BLaER1 (cell line): Measurements from ENCODE around the gene GCH1.
"Not testable (repeated sequence)": the region's sequence is repeated elsewhere in the genome, so short reads cannot be mapped to it uniquely, and the experiment has no call there.

Experiments used
- H3K27ac ChIP-seq: shearing (Covaris generic); formaldehyde crosslinking; 2 replicates; pipeline ENCODE4 v1.8.1; 2022
- H3K27me3 ChIP-seq: shearing (Covaris generic); formaldehyde crosslinking; 2 replicates; pipeline ENCODE4 v1.8.1; 2022
- H3K36me3 ChIP-seq: shearing (Covaris generic); formaldehyde crosslinking; 2 replicates; pipeline ENCODE4 v1.8.1; 2022
- H3K4me1 ChIP-seq: shearing (Covaris generic); formaldehyde crosslinking; 2 replicates; pipeline ENCODE4 v1.8.1; 2022
- H3K4me2 ChIP-seq: shearing (Covaris generic); formaldehyde crosslinking; 2 replicates; pipeline ENCODE4 v1.8.1; 2022
- H3K4me3 ChIP-seq: shearing (Covaris generic); formaldehyde crosslinking; 2 replicates; pipeline ENCODE4 v1.8.1; 2022
- H3K9ac ChIP-seq: shearing (Covaris generic); formaldehyde crosslinking; 2 replicates; pipeline ENCODE4 v1.8.1; 2022
- H3K9me3 ChIP-seq: shearing (Covaris generic); formaldehyde crosslinking; 2 replicates; pipeline ENCODE4 v1.8.1; 2022
- H4K20me1 ChIP-seq: shearing (Covaris generic); formaldehyde crosslinking; 2 replicates; pipeline ENCODE4 v1.8.1; 2022
- Cebpa-rat ChIP-seq: shearing (Covaris generic); IDR thresholded peaks from 2 replicates; pipeline ENCODE4 v1.8.1; 2022

The GCH1 gene

DNA sequence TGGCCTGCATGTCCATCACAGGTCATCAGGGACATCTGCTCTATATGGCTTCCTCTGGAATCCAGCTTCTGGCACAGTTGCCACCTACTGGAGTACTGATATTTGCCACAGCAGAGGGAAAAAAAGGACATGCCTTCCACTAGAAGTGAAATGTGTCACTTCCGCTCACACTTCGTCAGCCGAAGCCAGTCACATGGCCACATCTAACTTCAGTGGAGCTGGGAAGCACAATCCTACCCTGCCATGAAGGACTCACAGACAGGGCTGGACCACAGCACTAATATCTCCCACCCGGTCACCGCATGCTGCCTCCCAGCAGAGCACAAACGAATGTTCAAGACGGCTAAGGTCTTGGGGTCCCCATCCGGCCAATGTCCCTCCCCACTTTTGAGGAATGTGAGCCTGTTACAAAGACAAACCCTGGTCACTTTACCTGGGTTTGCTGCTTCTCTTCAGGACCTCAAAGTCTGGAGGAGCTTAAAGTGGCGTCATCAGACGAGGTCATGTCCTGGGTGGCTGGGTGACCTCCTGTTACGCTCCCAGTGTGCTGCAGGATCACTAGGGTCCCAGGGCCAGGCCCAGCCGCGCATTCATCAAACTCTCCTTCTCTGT lies 98.6 kb downstream of the GCH1 start:
- Histone ChIP-seq H3K27ac (no peak overlapping the region), H3K9me3 (no peaks in the 10 kb centered on the region), H3K4me2 (peak overlapping the region; percentile 71; the same call in 1 of the 2 replicates), H3K36me3 (no peaks in the 10 kb centered on the region), H3K27me3 (no peaks in the 10 kb centered on the region), H3K4me3 (no peak overlapping the region), H4K20me1 (no peaks in the 10 kb centered on the region), H3K4me1 (peaks cover 23% of the 10 kb centered on the region), H3K9ac (no peak overlapping the region)
- TF ChIP-seq Cebpa-rat, result no peak

DNA sequence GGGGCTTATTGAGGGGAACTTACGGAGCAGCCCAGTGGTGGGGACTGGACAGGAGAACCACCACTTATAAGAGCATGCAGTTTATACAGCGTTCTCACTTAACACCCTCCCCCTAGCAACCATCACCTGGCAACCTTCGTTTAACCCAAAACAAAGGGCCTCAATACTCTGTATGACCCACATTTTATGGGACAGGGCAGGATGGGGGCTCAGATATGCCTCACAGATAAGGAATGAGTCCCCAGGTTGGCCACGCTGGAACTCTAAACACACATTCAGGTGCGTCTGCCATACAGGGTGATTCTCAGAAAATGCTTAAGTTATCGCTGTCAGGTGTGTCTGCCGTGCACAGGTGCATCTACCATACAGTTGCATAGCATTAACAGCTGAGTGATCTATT lies 99.2 kb downstream of the GCH1 start:
- no peak for TF ChIP-seq Cebpa-rat
- H3K4me3 ChIP-seq, result no peak overlapping the region
- no peaks in the 10 kb centered on the region for H4K20me1 ChIP-seq
- no peak overlapping the region for H3K4me2 ChIP-seq
- H3K36me3 ChIP-seq, result no peaks in the 10 kb centered on the region
- no peaks in the 10 kb centered on the region for H3K27me3 ChIP-seq
- H3K4me1 ChIP-seq, result peaks cover 23% of the 10 kb centered on the region
- H3K9me3 ChIP-seq, result no peaks in the 10 kb centered on the region
- no peak overlapping the region for H3K9ac ChIP-seq
- H3K27ac ChIP-seq, result no peak overlapping the region

DNA sequence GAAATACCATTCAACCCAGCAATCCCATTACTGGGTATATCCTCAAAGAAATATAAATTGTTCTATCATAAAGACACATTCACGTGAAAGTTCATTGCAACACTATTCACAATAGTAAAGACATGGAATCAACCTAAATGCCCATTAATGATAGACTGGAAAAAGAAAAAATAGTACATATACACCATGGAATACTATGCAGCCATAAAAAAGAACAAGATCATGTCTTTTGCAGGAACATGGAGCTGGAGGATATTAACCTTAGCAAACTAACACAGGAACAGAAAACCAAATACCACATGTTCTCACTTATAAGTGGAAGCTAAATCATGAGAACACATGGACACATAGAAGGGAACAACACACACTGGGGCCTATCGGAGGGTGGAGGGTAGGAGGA lies 101.1 kb downstream of the GCH1 start:
- not testable (repeated sequence) for H3K4me2 ChIP-seq, H3K27ac ChIP-seq, H3K4me3 ChIP-seq, H3K36me3 ChIP-seq, H4K20me1 ChIP-seq, H3K9me3 ChIP-seq, H3K9ac ChIP-seq, H3K27me3 ChIP-seq
- H3K4me1 ChIP-seq, result peaks cover 23% of the 10 kb centered on the region

DNA sequence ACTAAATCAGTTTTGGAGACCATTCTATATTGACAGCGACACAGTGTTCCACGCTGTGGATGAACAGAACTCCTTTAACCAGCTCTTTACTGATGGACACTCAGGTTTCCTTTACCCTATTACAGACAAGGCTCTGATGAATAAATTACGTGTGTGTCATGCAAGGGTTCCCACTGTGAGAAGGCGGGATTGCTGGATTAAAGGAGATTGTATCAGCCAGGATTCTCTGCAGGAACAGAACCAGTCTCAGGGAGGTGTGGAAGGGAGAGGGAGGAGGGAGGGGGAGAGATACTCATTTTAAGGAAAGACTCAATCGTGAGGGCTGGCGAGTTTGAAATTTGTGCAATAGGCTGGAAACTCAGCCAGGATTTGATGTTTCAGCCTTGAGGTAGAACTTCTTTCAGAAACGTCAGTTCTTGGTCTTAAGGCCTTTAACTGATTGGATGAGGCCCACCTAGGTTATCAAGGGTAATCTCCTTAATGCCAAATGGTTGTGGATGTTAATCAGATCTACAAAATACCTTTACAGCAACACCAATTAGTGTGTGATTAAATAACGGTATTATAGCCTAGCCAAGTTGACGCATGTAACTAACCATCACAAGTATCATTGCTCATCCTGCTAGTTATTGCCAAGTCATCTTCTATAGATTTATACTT lies 104.0 kb downstream of the GCH1 start:
- Histone ChIP-seq H3K4me3 (no peak overlapping the region), H3K4me1 (no peaks in the 10 kb centered on the region), H3K9me3 (0 out of 2 replicates have a peak, but pooled peaks cover 9% of the 10 kb centered on the region), H4K20me1 (no peaks in the 10 kb centered on the region), H3K36me3 (0 out of 2 replicates have a peak, but pooled peaks cover 7% of the 10 kb centered on the region), H3K4me2 (no peak overlapping the region), H3K9ac (no peak overlapping the region), H3K27ac (no peak overlapping the region), H3K27me3 (no peaks in the 10 kb centered on the region)
- TF ChIP-seq Cebpa-rat, result no peak

DNA sequence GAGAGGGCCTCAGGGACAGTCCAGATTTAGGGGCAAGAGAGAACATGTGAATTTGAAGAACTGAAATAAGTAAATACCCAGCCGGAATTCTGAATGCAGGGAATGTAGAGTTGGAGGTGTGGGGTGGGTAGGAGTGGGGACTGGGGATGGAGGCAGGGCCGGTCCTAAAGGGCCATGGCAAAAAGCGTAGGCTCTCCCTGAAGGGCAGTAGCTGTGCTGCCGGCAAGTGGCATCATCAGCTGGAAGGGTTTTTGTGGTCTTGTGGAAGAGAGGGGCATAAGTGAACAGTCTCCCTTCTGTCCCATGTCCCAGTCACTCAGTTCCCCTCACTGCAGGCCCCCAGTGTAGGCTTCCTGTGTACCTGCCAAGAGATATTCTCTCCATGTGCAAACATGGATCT lies 104.6 kb downstream of the GCH1 start:
- H3K9ac ChIP-seq, result no peak overlapping the region
- H3K4me3 ChIP-seq, result no peak overlapping the region
- 0 out of 2 replicates have a peak, but pooled peaks cover 7% of the 10 kb centered on the region for H3K36me3 ChIP-seq
- H3K27ac ChIP-seq, result no peak overlapping the region
- TF ChIP-seq Cebpa-rat, result no peak
- H4K20me1 ChIP-seq, result no peaks in the 10 kb centered on the region
- no peaks in the 10 kb centered on the region for H3K4me1 ChIP-seq
- no peaks in the 10 kb centered on the region for H3K27me3 ChIP-seq
- H3K9me3 ChIP-seq, result 0 out of 2 replicates have a peak, but pooled peaks cover 9% of the 10 kb centered on the region
- H3K4me2 ChIP-seq, result no peak overlapping the region

DNA sequence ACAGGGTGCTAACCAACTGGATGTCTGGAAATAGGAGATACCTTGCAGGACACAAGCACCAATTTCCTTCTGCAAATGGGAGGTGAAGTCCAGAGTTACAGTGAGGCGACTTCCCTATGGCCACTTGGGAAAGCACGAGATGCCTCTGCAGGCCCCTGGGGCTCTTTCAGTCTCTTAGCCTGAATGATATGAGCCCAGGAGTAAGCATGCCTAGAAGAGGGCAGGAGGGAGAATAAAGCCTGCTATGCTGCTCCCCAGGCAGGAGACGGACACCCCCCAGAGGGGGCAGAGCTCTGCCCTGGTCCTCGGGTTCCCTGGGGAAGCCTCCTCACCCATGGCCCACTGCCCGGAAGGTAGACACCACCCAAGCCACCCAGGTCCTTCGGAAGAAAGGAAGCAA lies 105.1 kb downstream of the GCH1 start:
- TF ChIP-seq Cebpa-rat, result no peak
- H3K27ac ChIP-seq, result no peak overlapping the region

DNA sequence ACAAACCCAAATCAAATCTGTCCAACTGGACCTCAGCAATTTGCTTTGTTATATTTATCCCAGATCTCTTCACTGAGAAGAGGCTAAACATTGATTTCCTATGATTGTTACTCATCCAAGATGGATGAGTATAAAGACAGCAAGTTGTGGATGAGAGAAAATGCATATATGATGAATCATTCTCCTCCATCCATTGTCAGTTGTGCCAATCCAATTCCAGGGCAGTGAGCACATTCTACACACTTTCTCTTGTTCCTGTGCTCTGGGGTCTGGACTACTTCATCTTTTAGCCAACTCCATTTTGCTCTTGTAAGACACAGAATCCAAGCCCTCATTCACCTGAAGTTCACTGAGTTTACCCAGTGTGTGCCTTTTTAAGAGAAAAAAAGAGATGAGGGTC lies 105.7 kb downstream of the GCH1 start:
- H3K4me3 ChIP-seq, result no peak overlapping the region
- no peaks in the 10 kb centered on the region for H3K4me1 ChIP-seq
- H3K27ac ChIP-seq, result no peak overlapping the region
- H3K4me2 ChIP-seq, result no peak overlapping the region
- no peak overlapping the region for H3K9ac ChIP-seq
- peaks cover 12% of the 10 kb centered on the region; the same call in 1 of the 2 replicates for H3K36me3 ChIP-seq
- TF ChIP-seq Cebpa-rat, result no peak
- no peaks in the 10 kb centered on the region for H4K20me1 ChIP-seq
- 0 out of 2 replicates have a peak, but pooled peaks cover 9% of the 10 kb centered on the region for H3K9me3 ChIP-seq
- no peaks in the 10 kb centered on the region for H3K27me3 ChIP-seq

More for the DNA sequence above, 105.1 kb downstream of the GCH1 start:
- no peaks in the 10 kb centered on the region for H4K20me1 ChIP-seq
- no peaks in the 10 kb centered on the region for H3K27me3 ChIP-seq
- no peak overlapping the region for H3K4me2 ChIP-seq
- 0 out of 2 replicates have a peak, but pooled peaks cover 9% of the 10 kb centered on the region for H3K9me3 ChIP-seq
- no peaks in the 10 kb centered on the region for H3K4me1 ChIP-seq
- no peak overlapping the region for H3K9ac ChIP-seq
- 0 out of 2 replicates have a peak, but pooled peaks cover 7% of the 10 kb centered on the region for H3K36me3 ChIP-seq
- no peak overlapping the region for H3K4me3 ChIP-seq

DNA sequence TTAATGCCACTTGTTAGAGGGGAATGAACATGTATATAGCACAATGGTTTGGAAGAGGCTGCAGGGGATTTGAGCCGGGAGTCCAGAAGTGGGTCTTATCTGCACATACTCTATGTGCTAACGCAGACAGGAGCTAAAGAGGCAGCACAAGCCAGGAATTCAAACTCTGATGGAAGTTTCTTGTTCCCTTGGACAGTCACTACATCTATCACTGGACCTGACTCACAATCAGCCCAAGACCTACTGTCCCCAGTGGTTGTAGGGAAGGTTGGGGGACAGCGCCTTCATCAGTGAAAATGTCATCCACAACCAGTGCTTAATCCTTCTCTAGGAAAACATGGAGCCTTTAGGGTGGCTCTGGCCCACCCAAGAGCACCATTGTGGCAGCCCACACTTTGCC lies 107.8 kb downstream of the GCH1 start:
- Histone ChIP-seq H3K9ac (no peak overlapping the region), H3K4me2 (no peak overlapping the region), H4K20me1 (no peaks in the 10 kb centered on the region), H3K27me3 (no peaks in the 10 kb centered on the region), H3K4me3 (no peak overlapping the region), H3K36me3 (peaks cover 27% of the 10 kb centered on the region), H3K9me3 (0 out of 2 replicates have a peak, but pooled peaks cover 9% of the 10 kb centered on the region), H3K4me1 (no peaks in the 10 kb centered on the region), H3K27ac (no peak overlapping the region)
- TF ChIP-seq Cebpa-rat, result no peak

DNA sequence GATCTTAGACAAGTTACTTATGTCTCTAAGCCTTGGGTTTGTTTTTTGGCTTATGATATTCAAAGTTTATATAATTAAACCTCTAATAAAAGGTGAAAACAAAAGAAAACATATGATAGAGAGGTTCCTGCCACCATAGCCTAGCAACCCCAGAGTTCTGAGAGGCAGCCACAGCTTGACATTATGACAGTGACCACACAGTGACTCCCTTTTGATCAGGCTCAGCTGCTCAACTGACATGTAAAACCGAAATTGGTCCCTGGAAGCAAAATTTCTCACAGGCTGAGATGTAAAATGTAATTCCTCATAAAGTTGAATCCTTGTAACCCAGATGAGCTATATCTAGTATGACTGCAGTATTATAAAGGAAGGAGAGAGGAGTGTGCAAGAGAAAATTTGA lies 108.5 kb downstream of the GCH1 start:
- peaks cover 33% of the 10 kb centered on the region for H3K36me3 ChIP-seq
- H3K4me1 ChIP-seq, result no peaks in the 10 kb centered on the region
- H3K9me3 ChIP-seq, result 0 out of 2 replicates have a peak, but pooled peaks cover 9% of the 10 kb centered on the region
- no peak overlapping the region for H3K27ac ChIP-seq
- TF ChIP-seq Cebpa-rat, result no peak
- no peak overlapping the region for H3K9ac ChIP-seq
- H3K4me2 ChIP-seq, result no peak overlapping the region
- no peaks in the 10 kb centered on the region for H3K27me3 ChIP-seq
- no peak overlapping the region for H3K4me3 ChIP-seq
- H4K20me1 ChIP-seq, result no peaks in the 10 kb centered on the region

DNA sequence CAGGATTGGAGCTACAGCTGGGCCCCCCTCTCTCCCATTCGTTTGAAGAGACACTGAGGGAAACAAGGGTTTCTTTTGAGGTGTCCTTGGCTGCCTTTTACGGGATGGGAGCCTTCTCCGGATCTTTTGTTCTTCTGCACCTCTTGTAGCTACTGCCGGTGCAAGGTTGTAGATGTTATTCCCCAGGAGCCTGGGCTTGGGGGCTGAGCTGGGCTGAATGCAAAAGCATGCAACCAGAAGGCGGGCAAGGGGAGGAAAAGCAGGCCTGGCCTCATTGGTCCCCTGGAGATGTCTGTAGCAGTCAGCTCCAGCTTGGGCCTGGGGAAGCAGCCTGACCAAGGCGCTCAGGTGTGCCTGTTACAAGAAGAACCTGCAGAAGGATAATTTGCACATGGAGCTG lies 110.3 kb downstream of the GCH1 start:
- Histone ChIP-seq H3K4me3 (no peak overlapping the region), H3K9ac (no peak overlapping the region), H3K4me2 (no peak overlapping the region), H4K20me1 (no peaks in the 10 kb centered on the region), H3K9me3 (0 out of 2 replicates have a peak, but pooled peaks cover 9% of the 10 kb centered on the region), H3K27ac (no peak overlapping the region), H3K36me3 (peaks cover 52% of the 10 kb centered on the region), H3K4me1 (peaks cover 2% of the 10 kb centered on the region), H3K27me3 (no peaks in the 10 kb centered on the region)
- TF ChIP-seq Cebpa-rat, result no peak
